ENCODE results near the gene PCDHB12.
"Not testable (repeated sequence)": the region's sequence is repeated elsewhere in the genome, so short reads cannot be mapped to it uniquely, and the experiment has no call there.

PCDHB12 gene

DNA sequence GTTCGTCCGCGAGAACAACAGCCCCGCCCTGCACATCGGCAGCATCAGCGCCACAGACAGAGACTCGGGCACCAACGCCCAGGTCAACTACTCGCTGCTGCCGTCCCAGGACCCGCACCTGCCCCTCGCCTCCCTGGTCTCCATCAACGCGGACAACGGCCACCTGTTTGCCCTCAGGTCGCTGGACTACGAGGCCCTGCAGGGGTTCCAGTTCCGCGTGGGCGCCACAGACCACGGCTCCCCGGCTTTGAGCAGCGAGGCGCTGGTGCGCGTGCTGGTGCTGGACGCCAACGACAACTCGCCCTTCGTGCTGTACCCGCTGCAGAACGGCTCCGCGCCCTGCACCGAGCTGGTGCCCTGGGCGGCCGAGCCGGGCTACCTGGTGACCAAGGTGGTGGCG lies 1.8 kb downstream of the PCDHB12 start:
- DNase-seq (ENCODE audit: low spot score), result not testable (repeated sequence)

DNA sequence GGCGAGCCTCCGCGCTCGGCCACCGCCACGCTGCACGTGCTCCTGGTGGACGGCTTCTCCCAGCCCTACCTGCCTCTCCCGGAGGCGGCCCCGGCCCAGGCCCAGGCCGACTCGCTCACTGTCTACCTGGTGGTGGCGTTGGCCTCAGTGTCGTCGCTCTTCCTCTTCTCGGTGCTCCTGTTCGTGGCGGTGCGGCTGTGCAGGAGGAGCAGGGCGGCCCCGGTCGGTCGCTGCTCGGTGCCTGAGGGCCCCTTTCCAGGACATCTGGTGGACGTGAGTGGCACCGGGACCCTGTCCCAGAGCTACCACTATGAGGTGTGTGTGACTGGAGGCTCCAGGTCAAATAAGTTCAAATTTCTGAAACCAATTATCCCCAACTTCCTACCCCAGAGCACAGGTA lies 2.3 kb downstream of the PCDHB12 start:
- DNase-seq (ENCODE audit: low spot score), result not testable (repeated sequence)

DNA sequence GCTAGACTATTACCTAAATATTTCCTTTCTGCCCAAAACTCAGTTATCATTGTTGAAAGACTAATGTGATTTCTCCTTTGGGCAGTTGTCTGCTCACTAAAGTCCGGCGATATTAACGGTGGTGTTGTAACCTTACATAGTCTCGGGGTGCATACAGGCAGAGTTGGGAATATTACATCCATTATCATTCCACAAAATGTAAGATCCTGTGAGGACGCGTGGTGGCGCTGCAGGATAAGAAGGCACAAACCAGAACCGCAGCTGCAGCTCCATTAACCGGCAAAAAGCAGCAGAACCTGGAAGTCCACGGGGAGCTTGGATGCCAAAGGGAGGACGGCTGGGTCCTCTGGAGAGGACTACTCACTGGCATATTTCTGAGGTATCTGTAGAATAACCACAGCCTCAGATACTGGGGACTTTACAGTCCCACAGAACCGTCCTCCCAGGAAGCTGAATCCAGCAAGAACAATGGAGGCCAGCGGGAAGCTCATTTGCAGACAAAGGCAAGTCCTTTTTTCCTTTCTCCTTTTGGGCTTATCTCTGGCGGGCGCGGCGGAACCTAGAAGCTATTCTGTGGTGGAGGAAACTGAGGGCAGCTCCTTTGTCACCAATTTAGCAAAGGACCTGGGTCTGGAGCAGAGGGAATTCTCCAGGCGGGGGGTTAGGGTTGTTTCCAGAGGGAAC lies 5.3 kb downstream of the PCDHB12 start, which contains the start of gene PCDHB13:
TSS of gene PCDHB13 (plus strand) at position 264 of the 684 bp plus-strand sequence. CDS start at position 469, 205 bp downstream.
- not testable (repeated sequence) for DNase-seq (ENCODE audit: low spot score)

DNA sequence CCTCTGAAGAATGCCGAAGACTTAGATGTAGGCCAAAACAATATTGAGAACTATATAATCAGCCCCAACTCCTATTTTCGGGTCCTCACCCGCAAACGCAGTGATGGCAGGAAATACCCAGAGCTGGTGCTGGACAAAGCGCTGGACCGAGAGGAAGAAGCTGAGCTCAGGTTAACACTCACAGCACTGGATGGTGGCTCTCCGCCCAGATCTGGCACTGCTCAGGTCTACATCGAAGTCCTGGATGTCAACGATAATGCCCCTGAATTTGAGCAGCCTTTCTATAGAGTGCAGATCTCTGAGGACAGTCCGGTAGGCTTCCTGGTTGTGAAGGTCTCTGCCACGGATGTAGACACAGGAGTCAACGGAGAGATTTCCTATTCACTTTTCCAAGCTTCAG lies 6.1 kb downstream of the PCDHB12 start:
- not testable (repeated sequence) for DNase-seq (ENCODE audit: low spot score)

DNA sequence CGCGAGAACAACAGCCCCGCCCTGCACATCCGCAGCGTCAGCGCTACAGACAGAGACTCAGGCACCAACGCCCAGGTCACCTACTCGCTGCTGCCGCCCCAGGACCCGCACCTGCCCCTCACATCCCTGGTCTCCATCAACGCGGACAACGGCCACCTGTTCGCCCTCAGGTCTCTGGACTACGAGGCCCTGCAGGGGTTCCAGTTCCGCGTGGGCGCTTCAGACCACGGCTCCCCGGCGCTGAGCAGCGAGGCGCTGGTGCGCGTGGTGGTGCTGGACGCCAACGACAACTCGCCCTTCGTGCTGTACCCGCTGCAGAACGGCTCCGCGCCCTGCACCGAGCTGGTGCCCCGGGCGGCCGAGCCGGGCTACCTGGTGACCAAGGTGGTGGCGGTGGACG lies 7.0 kb downstream of the PCDHB12 start:
- not testable (repeated sequence) for DNase-seq (ENCODE audit: low spot score)

DNA sequence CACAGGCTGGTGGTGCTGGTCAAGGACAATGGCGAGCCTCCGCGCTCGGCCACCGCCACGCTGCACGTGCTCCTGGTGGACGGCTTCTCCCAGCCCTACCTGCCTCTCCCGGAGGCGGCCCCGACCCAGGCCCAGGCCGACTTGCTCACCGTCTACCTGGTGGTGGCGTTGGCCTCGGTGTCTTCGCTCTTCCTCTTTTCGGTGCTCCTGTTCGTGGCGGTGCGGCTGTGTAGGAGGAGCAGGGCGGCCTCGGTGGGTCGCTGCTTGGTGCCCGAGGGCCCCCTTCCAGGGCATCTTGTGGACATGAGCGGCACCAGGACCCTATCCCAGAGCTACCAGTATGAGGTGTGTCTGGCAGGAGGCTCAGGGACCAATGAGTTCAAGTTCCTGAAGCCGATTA lies 7.5 kb downstream of the PCDHB12 start:
- not testable (repeated sequence) for DNase-seq (ENCODE audit: low spot score)

DNA sequence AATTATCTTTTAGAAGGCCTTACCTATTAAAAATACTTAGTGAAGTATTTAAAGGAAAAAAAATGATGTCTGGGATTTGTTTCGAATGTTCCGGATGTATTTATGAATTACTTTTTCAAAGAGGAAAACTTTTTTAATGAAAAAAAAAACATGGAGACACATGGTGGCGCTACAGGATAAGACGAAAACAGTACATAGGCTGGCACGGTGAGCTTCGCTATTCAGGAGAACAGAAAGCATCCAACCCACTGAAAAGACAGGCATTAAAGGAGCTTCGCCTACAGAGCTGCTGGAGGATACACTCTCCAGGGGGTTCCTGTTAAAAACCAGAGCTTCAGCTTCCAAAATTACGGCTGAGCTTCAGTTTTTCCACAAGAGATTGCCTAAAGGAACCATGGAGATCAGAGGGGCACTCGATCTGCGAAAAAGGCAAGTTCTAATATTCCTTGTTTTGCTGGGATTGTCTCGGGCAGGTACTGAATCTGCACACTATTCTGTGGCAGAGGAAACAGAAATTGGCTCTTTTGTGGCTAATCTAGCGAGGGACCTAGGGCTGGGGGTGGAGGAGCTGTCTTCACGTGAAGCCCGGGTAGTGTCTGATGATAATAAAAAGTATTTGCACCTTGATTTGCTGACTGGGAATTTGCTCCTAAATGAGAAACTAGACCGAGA lies 14.7 kb downstream of the PCDHB12 start, which contains the start of gene PCDHB14:
TSS of gene PCDHB14 (plus strand) at position 232 of the 672 bp plus-strand sequence. CDS start at position 395, 163 bp downstream.
- DNase-seq (ENCODE audit: low spot score), result no peak

DNA sequence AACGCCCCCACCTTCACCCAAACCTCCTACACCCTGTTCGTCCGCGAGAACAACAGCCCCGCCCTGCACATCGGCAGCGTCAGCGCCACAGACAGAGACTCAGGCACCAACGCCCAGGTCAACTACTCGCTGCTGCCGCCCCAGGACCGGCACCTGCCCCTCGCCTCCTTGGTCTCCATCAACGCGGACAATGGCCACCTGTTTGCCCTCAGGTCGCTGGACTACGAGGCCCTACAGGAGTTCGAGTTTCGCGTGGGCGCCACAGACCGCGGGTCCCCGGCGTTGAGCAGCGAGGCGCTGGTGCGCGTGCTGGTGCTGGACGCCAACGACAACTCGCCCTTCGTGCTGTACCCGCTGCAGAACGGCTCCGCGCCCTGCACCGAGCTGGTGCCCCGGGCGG lies 16.3 kb downstream of the PCDHB12 start:
- DNase-seq (ENCODE audit: low spot score), result not testable (repeated sequence)

DNA sequence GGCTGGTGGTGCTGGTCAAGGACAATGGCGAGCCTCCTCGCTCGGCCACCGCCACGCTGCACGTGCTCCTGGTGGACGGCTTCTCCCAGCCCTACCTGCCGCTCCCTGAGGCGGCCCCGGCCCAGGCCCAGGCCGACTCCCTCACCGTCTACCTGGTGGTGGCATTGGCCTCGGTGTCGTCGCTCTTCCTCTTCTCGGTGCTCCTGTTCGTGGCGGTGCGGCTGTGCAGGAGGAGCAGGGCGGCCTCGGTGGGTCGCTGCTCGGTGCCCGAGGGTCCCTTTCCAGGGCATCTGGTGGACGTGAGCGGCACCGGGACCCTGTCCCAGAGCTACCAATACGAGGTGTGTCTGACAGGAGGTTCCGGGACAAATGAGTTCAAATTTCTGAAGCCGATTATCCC lies 16.9 kb downstream of the PCDHB12 start:
- DNase-seq (ENCODE audit: low spot score), result not testable (repeated sequence)

DNA sequence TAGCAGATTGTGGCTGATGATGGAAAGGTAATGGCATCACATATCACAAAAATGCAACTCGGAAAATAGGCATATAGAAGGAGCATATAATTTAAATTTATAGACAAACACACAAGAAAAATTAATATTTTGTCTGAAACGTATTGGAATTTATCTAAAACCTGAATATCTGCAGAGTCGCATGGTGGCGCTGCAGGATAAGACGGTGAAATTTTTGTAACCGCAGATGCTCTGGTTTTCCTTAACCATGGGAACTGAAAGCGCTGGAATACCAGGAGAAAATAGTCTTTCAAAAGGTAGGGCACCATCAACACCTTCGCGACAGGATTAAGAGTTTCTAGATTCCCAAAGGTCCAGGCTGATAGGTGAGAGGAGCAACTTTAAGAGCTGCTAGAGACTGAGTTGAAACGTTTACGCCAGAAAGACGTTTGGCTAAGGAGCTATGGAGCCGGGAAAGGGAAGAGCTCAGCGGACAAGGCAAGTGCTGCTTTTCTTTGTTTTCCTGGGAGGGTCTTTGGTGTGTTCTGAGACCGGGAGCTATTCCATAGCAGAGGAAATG lies 25.7 kb downstream of the PCDHB12 start:
- DNase-seq (ENCODE audit: low spot score), result no peak

DNA sequence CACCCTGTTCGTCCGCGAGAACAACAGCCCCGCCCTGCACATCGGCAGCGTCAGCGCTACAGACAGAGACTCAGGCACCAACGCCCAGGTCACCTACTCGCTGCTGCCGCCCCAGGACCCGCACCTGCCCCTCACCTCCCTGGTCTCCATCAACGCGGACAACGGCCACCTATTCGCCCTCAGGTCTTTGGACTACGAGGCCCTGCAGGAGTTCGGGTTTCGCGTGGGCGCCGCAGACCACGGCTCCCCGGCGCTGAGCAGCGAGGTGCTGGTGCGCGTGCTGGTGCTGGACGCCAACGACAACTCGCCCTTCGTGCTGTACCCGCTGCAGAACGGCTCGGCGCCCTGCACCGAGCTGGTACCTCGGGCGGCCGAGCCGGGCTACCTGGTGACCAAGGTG lies 27.4 kb downstream of the PCDHB12 start:
- not testable (repeated sequence) for DNase-seq (ENCODE audit: low spot score)

DNA sequence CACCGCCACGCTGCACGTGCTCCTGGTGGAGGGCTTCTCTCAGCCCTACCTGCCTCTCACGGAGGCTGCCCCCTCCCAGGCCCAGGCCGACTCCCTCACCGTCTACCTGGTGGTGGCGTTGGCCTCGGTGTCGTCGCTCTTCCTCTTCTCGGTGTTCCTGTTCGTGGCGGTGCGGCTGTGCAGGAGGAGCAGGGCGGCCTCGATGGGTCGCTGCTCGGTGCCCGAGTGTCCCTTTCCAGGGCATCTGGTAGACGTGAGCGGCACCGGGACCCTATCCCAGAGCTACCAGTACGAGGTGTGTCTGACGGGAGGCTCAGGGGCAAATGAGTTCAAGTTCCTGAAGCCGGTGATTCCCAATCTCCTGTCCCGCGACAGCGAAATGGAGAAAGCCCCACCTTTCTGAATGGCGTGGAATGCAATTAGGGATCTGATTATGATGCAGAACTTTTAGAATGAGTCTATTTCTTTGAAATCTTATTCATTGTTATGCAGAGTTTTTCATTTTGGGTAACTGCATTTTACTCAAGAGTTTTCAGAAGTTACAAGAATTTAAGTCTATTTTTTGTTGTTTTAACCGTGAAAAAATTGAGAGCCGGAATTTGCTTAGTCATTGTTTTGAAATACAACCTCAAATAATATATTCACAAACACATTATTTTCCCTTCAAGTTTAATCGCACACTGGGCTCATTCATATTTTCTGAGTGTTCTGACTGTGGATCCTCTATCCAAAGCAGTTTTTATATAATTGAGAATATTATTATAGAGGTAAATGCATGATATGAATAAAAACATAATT lies 28.2 kb downstream of the PCDHB12 start:
- no peak for DNase-seq (ENCODE audit: low spot score)

DNA sequence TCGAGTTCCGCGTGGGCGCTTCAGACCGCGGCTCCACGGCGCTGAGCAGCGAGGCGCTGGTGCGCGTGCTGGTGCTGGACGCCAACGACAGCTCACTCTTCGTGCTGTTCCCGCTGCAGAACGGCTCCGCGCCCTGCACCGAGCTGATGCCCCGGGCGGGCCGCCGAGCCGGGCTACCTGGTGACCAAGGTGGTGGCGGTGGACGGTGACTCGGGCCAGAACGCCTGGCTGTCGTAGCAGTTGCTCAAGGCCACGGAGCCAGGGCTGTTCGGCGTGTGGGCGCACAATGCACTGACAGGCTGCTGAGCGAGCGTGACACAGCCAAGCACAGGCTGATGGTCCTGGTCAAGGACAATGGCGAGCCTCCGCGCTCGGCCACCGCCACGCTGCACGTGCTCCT lies 33.0 kb downstream of the PCDHB12 start:
- no peak for DNase-seq (ENCODE audit: low spot score)

DNA sequence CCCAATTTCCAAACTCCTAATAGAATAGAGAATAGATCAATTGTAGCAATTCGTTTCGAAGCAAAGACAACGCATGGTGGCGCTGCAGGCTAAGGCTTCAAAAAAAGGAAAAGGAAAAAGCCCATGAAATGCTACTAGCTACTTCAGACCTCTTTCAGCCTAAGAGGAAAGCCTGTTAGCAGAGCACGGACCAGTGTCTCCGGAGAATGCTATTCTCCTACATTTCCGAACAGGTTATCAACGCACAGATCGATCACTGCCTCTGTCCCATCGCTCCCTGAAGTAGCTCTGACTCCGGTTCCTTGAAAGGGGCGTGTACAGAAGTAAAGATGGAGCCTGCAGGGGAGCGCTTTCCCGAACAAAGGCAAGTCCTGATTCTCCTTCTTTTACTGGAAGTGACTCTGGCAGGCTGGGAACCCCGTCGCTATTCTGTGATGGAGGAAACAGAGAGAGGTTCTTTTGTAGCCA lies 36.8 kb downstream of the PCDHB12 start, which contains the start of gene PCDHB15:
TSS of gene PCDHB15 (plus strand) at position 146 of the 468 bp plus-strand sequence. CDS start at position 330, 184 bp downstream.
- DNase-seq (ENCODE audit: low spot score), result peak; percentile 5

DNA sequence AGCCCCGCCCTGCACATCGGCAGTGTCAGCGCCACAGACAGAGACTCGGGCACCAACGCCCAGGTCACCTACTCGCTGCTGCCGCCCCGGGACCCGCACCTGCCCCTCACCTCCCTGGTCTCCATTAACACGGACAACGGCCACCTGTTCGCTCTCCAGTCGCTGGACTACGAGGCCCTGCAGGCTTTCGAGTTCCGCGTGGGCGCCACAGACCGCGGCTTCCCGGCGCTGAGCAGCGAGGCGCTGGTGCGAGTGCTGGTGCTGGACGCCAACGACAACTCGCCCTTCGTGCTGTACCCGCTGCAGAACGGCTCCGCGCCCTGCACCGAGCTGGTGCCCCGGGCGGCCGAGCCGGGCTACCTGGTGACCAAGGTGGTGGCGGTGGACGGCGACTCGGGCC lies 38.5 kb downstream of the PCDHB12 start:
- not testable (repeated sequence) for DNase-seq (ENCODE audit: low spot score)

DNA sequence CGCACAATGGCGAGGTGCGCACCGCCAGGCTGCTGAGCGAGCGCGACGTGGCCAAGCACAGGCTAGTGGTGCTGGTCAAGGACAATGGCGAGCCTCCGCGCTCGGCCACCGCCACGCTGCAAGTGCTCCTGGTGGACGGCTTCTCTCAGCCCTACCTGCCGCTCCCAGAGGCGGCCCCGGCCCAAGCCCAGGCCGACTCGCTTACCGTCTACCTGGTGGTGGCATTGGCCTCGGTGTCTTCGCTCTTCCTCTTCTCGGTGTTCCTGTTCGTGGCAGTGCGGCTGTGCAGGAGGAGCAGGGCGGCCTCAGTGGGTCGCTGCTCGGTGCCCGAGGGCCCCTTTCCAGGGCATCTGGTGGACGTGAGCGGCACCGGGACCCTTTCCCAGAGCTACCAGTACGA lies 38.9 kb downstream of the PCDHB12 start:
- DNase-seq (ENCODE audit: low spot score), result not testable (repeated sequence)

DNA sequence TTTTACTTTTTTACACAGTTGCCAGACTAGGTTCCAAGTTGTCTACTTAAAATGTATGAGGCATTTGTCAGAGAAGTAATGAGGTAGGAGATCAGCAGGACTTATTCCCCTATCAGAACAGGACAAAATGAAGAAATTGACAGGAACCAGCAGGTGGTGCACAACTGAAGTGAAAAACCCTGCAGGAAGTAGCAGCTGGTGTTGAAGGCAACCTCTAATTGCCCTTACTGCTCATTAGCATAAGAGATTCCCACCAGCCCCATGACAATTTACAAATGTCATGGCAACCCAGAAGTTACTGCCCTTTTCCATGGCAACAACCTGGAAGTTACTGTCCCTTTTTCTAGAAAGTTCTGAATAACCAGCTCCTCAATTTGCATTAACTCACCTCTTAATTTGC lies 42.1 kb downstream of the PCDHB12 start:
- no peak for DNase-seq (ENCODE audit: low spot score)

DNA sequence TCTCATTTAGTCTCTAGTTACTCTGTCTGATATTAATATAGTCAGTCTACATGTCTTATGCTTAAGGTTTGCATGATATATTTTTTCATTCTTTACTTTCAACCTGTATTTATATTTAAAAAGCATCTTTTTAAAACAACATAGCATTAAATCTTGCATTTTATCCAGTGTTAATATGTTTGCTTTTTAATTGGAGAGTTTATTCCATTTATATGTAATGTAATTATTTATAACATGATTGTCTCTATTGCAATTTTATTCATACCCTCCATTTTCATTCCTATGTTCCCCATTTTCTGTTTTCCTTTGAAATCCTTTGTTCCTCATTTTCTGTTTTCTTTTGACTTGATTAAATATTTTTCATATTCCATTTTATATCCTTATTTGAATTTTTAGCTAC lies 49.9 kb downstream of the PCDHB12 start:
- DNase-seq (ENCODE audit: low spot score), result no peak

DNA sequence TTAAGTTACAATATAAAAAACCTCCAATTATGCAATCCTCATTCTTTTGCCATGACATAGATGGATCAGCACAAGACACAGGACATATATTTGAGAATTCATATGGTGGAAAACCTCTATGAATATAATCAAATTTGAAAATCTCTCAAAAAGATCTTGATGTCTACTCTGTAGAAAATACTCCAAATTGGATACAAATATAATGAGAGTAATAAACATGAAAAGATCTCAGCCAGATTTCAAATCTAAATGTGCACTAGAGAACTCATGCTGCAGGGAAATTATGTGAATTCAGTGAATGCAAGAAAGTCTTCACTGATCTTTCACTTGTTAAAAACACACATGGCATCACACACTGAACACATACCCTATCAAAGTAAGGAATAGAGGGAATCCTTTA lies 50.4 kb downstream of the PCDHB12 start:
- DNase-seq (ENCODE audit: low spot score), result no peak

DNA sequence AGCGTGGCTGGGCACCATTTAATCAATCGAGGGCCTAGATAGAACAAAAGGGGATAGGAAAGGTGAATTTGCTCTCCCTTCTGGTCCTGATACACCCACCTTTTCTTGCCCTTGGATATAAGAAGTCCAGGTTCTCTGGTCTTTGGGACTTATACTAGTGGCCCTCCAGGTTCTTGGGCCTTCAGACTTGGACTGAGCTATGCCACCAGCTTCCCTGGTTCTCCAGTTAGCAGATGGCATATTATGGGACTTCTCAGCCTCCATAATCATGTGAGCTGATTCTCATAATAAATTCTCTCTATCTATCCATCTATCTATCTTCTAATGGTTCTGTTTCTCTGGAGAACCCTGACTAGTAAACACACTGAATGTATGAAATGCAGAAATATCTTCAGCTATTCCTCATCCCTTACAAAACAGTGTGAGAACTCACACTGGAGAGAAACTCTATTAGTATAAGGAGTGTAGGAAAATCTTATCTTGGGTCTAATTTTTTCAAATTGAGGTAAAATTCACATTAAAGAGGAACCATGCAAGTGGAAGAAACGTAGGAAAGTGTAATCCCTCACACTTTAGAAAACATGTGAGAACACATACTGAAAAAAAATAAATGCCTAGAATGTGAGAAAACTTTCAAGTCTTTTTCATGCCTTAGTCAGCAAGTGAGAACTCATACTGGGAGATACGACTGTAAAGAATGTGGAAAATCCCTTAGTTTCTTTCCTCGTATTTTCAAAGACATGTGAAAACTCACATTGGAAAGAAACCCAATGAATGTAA lies 52.1 kb downstream of the PCDHB12 start:
- DNase-seq (ENCODE audit: low spot score), result no peak

DNA sequence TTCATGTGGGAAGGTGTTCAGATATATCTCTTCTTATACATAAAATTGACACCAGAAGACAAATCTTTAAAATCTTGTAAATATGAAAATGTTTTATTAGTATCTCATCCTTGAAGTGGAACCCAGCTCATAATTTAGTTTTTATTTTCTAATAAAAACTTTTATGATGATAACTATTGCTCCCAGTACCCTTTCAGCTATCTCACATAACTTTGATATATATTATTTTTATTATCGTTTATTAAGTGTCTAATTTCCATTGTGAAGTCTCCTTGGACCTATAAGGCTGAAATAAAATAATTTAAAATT lies 52.7 kb downstream of the PCDHB12 start:
- DNase-seq (ENCODE audit: low spot score), result no peak

All from hematopoietic multipotent progenitor cell treated with erythropoietin and hydrocortisone succinate and interleukin-3 and kit ligand, for 17 days (in vitro differentiated cells).